ENCODE measurements around the gene ASIC2. TPM values are rescaled to one million over a fixed set of nuclear protein-coding genes. Genes with fewer than 3 reads are reported as not detected.

ASIC2 gene
- 4.6 TPM in 1 of 2 replicates, not detected in the other for total RNA-seq

DNA sequence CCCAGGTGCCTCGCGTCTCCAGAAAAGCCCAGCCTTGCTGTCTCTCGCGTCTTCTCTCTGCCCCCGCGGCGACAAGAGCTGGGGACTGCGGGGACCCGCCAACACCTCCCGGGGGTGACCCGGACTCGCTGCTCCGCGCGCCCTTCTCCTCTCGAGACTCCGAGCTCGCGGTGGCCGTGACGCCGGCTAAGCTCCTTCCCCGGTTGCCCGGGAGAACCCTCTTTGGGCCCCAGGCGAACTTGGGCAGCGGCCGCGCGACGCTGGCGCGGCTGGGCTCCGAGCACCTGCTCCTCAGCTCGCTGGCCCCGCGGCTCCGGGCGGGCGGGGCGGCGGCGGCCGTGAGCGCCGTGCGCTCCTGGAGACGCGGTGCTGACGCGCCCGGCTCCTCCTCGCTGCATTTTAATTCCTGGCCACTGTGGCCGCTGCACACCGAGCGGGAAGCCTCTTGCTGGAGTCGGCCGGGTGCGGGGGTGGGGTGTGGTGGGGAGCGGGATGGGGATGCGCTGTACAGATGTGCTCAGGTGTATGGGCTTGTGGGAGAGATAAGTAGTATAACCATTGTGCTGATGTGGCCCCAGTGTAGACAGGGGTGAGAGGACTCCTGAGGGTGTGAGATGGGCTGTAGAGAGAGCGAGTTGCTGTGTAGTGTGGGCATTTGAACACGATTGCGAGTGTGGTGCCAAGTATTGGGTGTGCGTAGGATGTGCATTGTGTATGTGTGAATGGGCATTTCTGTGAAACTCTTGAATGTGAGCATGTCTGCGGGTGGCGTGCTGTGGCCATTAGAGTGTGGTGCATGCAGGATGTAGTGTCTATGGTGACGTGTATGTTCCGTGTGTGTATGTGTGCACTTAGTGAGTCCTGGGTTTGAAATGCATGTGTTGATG lies at the start of gene ASIC2:
ASIC2 (minus strand) TSS at position 315 of the 887 bp plus-strand sequence.
- DNase-seq (ENCODE audit: extremely low read depth, low read depth, low spot score): no peak

DNA sequence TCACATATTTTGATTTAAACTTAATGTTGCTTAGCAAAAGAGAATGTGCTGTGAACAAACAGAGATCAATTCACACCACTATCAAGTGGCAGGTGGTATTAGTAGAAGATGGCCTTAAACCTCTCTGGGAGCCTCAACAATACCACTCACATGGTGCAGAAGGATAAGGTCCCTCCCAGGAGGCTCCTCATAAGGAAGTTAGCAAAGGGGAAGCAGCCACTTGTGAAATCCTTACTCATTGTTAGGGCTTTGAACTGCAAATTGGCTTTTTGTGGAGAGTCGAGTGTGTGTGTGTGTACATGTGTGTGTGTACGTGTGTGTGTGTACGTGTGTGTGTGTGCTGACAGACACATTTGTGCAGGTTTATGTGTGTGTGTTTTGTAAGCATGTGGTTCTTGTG lies 48.9 kb upstream of the ASIC2 start:
- DNase-seq (ENCODE audit: extremely low read depth, low read depth, low spot score): no peak

DNA sequence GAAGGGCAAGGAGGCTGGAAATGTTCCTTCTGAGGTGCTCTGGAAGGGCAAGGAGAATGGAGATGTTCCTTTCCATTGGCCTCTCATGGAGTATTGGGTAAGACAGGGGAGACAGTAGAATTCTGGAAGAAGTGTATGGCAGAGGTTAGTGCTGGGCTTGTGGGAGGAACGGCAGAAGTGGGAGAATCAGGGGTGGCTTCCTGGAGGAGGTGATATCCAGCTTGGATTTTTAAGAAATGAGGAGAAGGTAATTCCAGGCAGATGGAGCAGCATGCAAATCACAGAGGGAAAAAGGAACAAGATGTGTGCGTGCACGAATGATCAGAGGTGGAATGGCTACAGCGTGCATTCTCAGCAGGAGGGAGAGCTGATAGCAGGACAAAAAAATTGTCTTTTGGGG lies 45.1 kb upstream of the ASIC2 start:
- DNase-seq (ENCODE audit: extremely low read depth, low read depth, low spot score): no peak

DNA sequence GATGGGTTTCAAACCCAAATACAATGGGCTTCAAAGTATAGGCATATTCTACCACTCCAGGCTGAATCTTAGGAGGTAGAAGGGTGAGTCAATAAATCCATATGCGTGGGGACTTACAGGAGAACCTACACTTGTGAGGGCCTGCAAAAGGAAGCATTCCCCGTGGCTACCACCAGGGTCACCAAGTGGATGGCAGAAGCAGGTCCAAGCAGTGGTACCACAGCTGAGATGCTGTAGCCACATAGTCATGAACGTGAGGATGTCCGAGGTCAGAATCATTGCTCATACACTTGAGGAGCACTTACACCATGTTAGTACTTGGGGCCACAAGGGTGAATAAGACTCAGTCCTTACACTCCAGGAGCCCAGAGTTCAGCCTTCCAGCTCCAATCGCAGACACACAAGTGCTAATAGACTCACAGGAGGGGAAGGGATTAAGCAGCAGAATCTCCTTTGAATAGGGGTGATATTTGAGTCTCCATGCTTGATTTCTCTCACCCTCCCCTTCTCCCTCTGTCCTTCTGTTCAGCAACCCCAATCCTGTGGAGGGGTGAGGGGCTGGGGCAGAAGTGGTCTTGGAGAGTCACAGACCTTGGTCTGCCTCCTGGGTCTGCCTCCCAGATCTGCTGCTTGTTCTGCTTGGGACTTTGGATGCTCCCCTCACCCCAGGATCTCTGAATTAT lies 42.5 kb upstream of the ASIC2 start:
- no peak for DNase-seq (ENCODE audit: extremely low read depth, low read depth, low spot score)

DNA sequence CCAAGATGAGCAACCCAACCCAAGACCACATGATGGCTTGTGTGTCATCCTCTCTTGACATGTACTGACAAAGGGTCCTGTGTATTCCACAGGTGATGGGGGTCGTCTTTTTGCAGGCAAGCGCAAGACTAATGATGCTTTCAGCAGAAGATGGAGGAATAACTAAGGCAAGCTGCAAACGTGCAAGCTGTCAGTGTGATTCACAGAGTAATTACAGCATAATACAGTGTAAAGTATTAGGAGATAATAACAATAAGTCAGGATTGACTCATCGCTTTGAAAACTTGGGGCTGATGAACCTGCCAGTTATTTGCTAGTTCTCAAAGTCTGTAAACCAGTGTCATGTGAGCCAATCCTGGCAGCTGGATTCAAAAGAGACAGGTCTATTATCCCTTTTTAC lies 41.6 kb upstream of the ASIC2 start:
- no peak for DNase-seq (ENCODE audit: extremely low read depth, low read depth, low spot score)

DNA sequence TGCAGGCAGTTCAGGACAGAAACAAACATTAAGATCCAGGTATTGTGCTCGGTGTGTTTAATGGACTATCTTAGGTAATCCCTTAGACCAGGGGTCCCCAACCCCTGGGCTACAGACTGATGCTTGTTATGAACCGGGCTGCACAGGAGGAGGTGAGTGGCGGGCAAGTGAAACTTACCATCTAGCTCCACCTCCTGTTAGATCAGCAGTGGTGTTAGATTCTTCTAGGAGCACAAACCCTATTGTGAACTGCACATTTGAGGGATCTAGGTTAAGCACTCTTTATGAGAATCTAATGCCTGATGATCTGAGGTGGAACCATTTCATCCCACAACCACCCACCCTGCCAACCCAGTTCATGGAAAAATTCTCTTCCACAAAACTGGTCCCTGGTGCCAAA lies 37.8 kb upstream of the ASIC2 start:
- no peak for DNase-seq (ENCODE audit: extremely low read depth, low read depth, low spot score)

DNA sequence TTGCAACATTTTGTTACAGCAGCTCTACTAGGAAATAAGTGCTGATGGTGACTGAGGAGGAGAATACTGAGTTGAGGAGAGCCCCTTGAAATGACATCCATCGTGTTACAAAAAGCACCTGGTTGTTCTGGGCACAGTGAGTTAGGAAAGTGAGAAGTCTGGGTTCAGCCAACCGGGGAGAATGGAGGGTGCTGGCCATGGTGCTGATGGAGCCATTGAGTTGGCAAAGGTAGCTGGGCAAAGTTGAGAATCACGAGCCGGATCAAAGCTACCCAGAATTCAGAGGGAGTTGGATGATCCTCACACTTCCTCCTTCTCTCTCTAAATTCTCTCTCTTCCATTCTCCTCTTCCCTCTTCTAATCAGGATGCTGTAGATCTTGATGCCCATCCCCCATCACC lies 35.0 kb upstream of the ASIC2 start:
- no peak for DNase-seq (ENCODE audit: extremely low read depth, low read depth, low spot score)

DNA sequence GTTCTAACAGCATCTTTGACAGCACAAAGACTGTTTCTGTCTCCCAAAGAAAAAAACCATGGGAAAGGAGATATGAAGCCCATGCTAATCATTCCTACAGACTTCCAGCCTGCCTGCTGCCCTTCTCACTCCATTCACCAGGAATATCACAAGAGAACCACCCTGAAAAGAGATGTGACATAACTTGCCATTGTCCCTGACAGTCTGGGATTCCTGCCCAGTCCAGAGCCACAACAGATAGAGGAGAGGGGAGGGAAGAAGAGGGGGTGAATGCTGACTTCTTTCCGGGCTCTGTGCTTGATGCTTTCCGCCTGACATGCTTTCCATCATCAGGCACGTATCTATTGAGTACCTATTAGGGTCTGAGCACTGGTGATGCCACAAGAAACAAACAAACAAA lies 31.6 kb upstream of the ASIC2 start:
- DNase-seq (ENCODE audit: extremely low read depth, low read depth, low spot score): no peak

DNA sequence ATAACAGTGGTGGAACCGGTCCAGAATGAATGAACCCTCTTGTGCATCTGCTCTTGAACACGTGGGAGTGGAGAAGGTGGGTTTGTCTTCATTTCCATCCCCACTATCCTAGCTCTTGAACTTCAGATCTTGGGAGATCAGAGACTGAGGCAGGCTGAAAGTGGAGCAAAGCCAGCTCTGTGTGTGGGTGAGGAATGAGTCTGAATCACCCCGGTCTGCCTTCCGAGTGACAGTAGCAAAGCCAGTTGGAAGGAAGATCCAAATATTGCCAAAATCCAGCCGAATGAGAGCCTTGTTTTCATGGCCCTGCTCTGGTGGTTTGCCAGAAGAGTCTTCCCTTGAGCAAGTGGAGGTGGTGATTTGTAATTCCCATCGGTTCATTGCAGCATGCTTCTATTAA lies 29.0 kb upstream of the ASIC2 start:
- no peak for DNase-seq (ENCODE audit: extremely low read depth, low read depth, low spot score)

DNA sequence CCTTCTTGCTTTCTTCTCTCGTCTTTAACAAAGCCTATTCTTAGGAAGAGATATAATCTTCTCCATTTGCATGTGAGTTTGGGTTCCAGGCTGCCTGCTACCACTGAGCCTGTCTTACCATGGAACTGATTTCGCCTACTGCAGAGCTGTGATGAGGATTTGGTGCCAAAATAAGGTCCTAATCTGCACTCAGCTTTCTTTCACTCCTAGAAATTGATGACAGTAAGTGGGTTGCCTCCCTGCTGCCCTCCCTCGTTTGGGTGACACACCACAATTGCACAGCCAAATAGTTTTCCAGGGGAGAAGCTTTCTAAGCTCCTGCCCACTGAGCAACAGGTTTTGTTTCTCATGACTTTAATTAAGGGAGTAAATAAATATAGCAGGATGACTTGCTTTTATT lies 25.1 kb upstream of the ASIC2 start:
- no peak for DNase-seq (ENCODE audit: extremely low read depth, low read depth, low spot score)

DNA sequence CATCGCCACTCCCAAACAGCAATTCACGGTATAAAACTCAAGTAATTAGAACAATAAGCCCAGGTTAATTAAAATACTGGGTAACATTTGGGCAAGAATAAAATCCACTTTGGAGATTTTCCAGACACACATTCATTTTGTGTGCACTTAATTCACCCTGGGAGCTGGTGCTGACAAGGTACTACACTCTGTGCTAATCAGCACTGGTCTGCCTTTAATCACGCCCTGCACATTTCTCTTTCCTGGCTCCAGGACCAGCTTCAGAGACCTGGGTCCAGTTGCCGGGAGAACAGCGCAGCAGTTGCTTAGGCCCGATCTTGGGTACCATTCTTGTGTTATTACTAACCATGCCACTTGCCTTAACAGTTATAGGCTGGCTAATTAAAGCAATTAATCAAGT lies 23.7 kb upstream of the ASIC2 start:
- DNase-seq (ENCODE audit: extremely low read depth, low read depth, low spot score): no peak

DNA sequence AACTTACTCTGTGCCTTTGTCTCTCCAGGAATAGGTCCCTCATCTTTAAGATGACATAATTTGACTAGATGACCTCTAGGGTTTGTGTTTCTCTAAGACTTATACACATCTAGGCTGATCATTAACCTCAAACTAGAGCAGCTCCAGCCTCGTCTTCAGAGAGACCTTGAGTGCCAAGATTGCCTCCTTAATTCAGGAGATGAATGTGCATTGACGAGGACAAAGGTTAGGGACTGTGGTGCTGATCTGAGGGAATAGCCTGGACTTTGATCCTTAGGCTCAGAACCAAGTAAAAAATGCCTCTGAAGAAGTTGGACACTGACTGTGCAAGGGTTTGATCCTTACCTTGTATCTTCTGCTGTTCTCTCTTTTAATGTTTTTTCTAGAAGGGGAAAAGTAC lies 17.2 kb upstream of the ASIC2 start:
- DNase-seq (ENCODE audit: extremely low read depth, low read depth, low spot score): no peak

DNA sequence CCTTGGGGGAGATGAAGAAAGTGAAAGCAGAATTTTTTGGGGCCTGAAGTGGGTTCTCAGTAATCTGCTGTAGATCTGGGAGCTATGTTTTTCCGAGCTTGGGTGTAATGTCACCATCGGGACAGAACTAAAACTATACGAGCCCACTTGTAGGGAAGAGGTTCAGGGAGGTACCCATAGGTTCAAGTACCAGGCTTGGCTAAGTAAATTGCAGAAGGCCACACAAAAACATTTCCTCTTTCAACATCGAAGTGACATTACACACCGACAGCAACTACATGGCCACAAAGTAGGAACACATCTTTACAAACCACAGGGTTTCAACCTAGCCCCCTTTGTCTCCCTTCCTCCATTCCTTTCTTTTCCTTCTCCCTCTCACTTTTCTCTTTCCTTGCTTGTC lies 10.2 kb upstream of the ASIC2 start:
- no peak for DNase-seq (ENCODE audit: extremely low read depth, low read depth, low spot score)

DNA sequence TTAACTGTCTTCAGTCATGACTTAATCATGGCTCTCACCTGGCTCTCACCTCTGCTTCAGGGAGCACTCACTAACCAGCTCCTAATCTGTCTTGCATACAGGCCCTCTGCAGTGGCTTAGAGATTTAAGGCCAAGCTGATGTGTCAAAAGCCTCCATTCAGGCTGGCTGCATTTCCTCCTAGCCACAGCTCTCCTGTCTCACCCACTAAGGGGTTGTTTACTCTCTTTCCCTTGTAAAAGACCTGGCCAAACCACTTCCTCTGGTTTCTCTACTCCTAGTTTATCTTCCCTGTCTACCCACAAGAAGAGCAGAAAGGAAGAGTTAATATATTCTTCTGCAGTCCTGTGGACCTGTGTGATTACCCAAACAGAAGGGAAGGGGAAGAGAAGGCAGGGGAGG lies 9.3 kb upstream of the ASIC2 start:
- DNase-seq (ENCODE audit: extremely low read depth, low read depth, low spot score): no peak

DNA sequence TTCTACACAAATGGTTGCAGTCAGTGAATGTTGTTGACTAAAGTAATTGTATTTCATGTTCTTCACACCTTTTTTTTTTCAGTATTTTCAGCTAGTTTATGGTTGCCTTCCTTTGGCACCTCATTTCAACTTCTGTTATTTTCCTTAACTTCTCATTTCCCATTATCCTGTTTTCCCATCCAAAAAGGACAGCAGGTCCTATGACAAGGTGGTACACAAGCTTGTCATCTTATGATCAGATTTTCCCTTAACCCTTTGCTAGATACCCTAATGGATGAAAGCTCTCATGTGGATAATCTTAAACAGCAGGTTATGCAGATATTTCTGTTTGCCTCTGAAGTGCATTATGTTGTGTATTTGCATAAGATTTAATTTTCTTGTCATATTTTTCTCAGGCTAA lies 7.1 kb upstream of the ASIC2 start:
- no peak for DNase-seq (ENCODE audit: extremely low read depth, low read depth, low spot score)

DNA sequence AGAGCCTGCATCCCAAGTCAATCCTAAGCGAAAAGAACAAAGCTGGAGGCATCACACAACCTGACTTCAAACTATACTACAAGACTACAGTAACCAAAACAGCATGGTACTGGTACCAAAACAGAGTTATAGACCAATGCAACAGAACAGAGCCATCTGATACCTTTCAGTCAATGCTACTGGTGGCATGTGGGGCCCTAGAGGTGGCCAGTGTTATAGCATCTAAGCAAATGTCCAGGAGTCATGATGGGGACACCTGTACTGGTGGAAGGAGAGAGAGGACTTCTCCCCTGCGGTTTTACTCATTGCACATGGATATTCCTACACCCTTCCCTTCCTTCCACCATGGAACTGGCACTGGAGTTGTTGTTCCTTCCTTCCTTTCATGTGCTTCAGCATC lies 6.0 kb upstream of the ASIC2 start:
- DNase-seq (ENCODE audit: extremely low read depth, low read depth, low spot score): no peak

DNA sequence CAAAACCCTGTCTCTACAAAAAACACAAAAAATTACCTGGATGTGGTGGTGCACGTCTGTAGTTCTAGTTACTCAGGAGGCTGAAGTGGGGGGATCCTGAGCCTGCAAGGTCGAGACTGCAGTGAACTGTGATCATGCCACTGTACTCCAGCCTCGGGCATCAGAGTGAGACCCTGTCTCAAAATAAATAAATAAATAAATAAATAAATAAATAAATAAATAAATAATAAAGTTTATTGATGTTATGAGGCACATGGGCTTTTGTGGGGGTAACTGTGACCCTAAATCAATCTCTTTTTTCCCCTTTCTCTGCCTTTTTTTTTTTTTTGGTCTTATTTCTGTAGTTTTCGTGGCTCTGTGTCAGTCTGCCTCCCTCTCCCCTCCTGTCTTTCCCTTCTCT lies 4.5 kb upstream of the ASIC2 start:
- no peak for DNase-seq (ENCODE audit: extremely low read depth, low read depth, low spot score)

DNA sequence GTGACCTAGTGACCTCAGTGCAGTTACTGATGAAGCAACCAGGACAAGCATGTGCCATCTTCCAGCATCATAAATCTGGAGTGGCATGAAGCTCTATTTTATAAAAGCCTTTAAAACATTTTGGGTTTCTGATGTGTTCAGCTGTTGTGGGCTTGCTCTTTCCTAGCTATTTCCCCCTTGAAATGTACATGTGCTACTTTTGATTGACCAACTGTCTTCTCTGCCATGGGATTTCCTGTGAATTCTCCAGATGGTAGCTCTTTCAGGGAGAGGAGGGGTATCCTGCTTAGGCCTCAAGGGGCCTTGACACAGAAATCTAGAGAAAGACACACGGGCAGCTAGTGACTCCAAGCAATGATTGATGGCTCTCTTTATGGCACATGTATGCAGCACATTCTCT lies 1.9 kb upstream of the ASIC2 start:
- DNase-seq (ENCODE audit: extremely low read depth, low read depth, low spot score): no peak

DNA sequence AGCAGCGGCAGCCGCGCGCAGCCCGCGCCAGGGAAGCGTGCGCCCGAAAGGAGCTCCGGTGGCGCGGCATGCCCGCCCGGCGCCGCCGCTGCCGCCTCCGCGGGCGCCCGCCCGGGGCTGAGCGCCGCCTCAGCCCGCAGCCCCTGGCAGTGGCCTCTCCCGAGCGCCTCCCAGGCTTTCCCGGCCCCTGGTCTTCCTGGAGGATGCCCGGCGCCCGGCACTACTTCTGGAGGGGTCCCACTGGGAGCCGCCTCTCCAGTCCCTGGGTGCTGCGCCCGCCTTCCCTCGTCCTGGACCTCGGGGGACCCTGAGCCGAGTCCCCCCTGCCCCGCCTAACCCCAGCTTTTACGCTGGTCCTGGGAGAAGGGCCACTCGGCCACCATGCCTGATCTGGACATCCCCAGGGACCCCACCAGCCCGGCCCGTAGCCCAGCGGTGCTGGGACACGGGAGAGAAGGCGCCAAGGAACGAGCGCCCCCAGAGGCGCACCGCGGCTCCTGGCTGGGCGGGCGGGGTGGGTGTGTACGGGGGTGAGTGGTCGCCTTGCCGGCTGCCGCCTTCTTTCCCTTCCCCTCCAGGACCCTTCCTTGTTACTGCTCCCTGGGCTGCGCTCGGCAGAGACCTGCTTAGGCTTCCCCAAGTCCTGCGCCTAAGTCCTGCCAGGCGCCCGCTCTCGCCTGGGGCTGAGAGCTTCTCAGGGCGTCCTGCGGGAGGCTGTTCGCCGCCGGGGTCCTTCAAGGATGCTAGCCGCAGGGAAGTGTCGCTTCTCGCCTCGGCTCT lies 704 bp downstream of the ASIC2 start:
- DNase-seq (ENCODE audit: extremely low read depth, low read depth, low spot score): no peak

DNA sequence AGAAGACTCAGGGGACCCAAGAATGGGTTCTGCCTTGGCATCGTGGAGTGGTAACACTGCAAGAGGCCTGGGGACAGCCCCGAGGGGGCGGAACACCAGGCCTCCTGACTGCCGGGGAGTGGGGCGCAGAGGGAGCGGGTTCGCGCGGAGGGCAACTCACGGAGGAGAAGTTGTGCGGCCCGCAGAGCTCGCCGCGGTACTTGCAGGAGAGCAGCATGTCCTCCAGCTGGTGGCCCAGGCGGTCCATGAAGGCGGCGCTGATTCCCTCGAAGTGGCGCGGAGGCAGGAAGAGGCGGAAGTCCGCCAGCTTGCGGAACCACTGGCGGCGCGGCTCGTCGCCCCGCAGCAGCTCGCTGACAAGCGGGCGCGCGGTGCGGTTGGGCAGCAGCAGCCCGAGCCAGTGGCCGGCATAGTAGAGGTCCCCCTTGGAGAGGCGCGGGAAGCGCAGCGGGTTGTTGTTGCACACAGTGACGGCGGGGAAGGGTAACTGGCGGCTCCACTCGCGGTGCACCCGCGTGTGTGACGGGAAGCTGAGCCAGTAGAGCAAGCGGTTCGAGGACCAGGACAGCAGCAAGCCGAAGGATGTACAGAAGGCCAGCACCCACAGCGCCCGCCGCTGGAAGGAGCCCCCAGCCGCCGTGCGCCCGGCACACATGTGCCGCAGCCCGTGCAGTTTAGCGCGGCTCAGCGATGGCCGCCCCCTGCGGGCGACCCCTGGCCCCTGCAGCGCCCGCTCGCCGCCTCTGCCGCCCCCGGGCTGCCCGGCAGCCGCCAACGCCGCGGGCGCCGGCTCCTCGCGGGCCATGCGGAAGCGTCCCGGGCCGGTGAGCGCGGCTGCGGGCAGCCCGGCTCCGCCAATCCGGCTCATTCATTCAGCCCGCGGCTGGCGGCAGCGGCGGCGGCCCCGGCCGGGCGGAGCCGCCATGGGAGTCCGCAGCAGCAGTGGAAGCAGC lies 1.6 kb downstream of the ASIC2 start:
- no peak for DNase-seq (ENCODE audit: extremely low read depth, low read depth, low spot score)

All from glomerular endothelial cell (primary cell).